Measurements from ENCODE around the gene SLC7A14. TPM values are rescaled to one million over a fixed set of nuclear protein-coding genes. Genes with fewer than 3 reads are reported as not detected.

SLC7A14 gene
- total and polyA plus RNA-seq, 2 of the 13 experiments (the other 11 are each of a cell fraction or from before 2014, with no cell fraction given), result not detected

DNA sequence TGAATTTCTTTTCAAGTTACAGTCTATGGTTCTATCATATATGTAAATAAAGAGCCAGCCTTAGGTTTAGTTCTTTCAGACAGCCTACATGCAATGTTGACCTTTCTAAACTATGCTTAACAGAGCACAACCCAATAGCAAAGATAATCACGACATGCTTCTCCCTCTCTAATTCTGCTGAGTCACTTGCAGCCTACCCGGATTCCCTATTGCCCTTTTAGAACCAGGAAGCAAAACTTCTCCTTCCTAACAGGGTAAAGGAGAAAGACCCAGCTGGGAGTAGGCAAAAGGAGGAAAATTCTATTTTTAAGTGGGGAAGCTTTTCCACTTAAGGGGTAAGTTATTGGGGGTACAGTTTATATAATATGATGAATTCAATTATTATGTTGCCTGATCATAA, 79.3 kb downstream of the SLC7A14 start:
- DNase-seq (ENCODE audit: low spot score) (peak; percentile 52), FAIRE-seq (no peak), ATAC-seq (peak; percentile 56; the same call in 2 of the 3 replicates)
- no peak overlapping the region for H3K4me3 ChIP-seq (replicated peaks in 1 of 3; ENCODE audit: insufficient read depth in 1 of 3, low read depth in 2 of 3, low read length in 3 of 3)
- no peaks in the 10 kb centered on the region for H3K9me3 ChIP-seq (ENCODE audit: low read length)
- no peaks in the 10 kb centered on the region for H3K36me3 ChIP-seq (replicated peaks in 1 of 2; ENCODE audit: control insufficient read depth in 1 of 2, insufficient read depth in 2 of 2, low read length in 2 of 2)
- no peak overlapping the region for H3K9ac ChIP-seq (ENCODE audit: insufficient read depth, low read depth, low read length)
- no TSS peak for BruUV-seq (replicated peaks)
- H3K4me1 ChIP-seq (ENCODE audit: insufficient read depth, low read length), result peaks cover 14% of the 10 kb centered on the region
- no peaks in the 10 kb centered on the region for H3K79me2 ChIP-seq (ENCODE audit: insufficient read depth, low read length)
- H3K27me3 ChIP-seq (ENCODE audit: control insufficient read depth in 1 of 2, insufficient read depth in 2 of 2, low read length in 2 of 2), result no peaks in the 10 kb centered on the region
- ChIA-PET POLR2A (no interaction called here), CTCF (ENCODE audit: low intra/inter-chr PET ratio, low total read pairs) (no interaction called here)
- H2AFZ ChIP-seq (ENCODE audit: low read length), result no peak overlapping the region
- intact Hi-C loops (cut with micrococcal nuclease; ENCODE audit: unreplicated experiment) (no loop called here), in situ Hi-C loops (cut with HindIII; ENCODE audit: extremely low pct_ligation_motif_present, low pct_unique_long_range_greater_than_20kb) (no loop called here)
- 5% methylated on average over 2 of the region's 2 CpGs for whole genome bisulfite sequencing (ENCODE audit: low lambda C conversion rate)
- no peak overlapping the region for H3K4me2 ChIP-seq (ENCODE audit: low read depth, low read length)
- H4K20me1 ChIP-seq (ENCODE audit: insufficient read depth, low read length), result no peaks in the 10 kb centered on the region
- no peak overlapping the region for H3K27ac ChIP-seq (ENCODE audit: extremely low read length, insufficient read depth, low read length)
- TF ChIP-seq NFE2L2 (IDR thresholded peaks at IDR 0.05; ENCODE audit: low read length) (peak; percentile 98), MAFF (IDR thresholded peaks at IDR 0.05; ENCODE audit: low read depth, low read length) (peak; percentile 74), ZNF614 (CRISPR knock-in tag; IDR thresholded peaks at IDR 0.05; ENCODE audit: borderline replicate concordance) (no peak), ZNF777 (CRISPR knock-in tag; IDR thresholded peaks at IDR 0.05) (no peak), PRPF4 (IDR thresholded peaks at IDR 0.05; ENCODE audit: low read depth, low read length, poor library complexity, severe bottlenecking) (no peak), GABPB1 (CRISPR knock-in tag; IDR thresholded peaks at IDR 0.05) (no peak), RARA (CRISPR knock-in tag; IDR thresholded peaks at IDR 0.05) (no peak), ZMYM2 (CRISPR knock-in tag; IDR thresholded peaks at IDR 0.05) (no peak), ELF3 (CRISPR knock-in tag; IDR thresholded peaks at IDR 0.05) (peak; percentile 57; the same call in 1 of the 2 replicates), ZNF709 (CRISPR knock-in tag; IDR thresholded peaks at IDR 0.05) (no peak), ZNF33B (CRISPR knock-in tag; IDR thresholded peaks at IDR 0.05) (no peak)
- TF ChIP-seq, protein P1, sequence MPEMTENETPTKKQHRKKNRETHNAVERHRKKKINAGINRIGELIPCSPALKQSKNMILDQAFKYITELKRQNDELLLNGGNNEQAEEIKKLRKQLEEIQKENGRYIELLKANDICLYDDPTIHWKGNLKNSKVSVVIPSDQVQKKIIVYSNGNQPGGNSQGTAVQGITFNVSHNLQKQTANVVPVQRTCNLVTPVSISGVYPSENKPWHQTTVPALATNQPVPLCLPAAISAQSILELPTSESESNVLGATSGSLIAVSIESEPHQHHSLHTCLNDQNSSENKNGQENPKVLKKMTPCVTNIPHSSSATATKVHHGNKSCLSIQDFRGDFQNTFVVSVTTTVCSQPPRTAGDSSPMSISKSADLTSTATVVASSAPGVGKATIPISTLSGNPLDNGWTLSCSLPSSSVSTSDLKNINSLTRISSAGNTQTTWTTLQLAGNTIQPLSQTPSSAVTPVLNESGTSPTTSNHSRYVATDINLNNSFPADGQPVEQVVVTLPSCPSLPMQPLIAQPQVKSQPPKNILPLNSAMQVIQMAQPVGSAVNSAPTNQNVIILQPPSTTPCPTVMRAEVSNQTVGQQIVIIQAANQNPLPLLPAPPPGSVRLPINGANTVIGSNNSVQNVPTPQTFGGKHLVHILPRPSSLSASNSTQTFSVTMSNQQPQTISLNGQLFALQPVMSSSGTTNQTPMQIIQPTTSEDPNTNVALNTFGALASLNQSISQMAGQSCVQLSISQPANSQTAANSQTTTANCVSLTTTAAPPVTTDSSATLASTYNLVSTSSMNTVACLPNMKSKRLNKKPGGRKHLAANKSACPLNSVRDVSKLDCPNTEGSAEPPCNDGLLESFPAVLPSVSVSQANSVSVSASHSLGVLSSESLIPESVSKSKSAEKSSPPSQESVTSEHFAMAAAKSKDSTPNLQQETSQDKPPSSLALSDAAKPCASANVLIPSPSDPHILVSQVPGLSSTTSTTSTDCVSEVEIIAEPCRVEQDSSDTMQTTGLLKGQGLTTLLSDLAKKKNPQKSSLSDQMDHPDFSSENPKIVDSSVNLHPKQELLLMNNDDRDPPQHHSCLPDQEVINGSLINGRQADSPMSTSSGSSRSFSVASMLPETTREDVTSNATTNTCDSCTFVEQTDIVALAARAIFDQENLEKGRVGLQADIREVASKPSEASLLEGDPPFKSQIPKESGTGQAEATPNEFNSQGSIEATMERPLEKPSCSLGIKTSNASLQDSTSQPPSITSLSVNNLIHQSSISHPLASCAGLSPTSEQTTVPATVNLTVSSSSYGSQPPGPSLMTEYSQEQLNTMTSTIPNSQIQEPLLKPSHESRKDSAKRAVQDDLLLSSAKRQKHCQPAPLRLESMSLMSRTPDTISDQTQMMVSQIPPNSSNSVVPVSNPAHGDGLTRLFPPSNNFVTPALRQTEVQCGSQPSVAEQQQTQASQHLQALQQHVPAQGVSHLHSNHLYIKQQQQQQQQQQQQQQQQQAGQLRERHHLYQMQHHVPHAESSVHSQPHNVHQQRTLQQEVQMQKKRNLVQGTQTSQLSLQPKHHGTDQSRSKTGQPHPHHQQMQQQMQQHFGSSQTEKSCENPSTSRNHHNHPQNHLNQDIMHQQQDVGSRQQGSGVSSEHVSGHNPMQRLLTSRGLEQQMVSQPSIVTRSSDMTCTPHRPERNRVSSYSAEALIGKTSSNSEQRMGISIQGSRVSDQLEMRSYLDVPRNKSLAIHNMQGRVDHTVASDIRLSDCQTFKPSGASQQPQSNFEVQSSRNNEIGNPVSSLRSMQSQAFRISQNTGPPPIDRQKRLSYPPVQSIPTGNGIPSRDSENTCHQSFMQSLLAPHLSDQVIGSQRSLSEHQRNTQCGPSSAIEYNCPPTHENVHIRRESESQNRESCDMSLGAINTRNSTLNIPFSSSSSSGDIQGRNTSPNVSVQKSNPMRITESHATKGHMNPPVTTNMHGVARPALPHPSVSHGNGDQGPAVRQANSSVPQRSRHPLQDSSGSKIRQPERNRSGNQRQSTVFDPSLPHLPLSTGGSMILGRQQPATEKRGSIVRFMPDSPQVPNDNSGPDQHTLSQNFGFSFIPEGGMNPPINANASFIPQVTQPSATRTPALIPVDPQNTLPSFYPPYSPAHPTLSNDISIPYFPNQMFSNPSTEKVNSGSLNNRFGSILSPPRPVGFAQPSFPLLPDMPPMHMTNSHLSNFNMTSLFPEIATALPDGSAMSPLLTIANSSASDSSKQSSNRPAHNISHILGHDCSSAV (CRISPR knock-in tag; IDR thresholded peaks at IDR 0.05; ENCODE audit: borderline replicate concordance), result no peak
- TF ChIP-seq, protein P2, sequence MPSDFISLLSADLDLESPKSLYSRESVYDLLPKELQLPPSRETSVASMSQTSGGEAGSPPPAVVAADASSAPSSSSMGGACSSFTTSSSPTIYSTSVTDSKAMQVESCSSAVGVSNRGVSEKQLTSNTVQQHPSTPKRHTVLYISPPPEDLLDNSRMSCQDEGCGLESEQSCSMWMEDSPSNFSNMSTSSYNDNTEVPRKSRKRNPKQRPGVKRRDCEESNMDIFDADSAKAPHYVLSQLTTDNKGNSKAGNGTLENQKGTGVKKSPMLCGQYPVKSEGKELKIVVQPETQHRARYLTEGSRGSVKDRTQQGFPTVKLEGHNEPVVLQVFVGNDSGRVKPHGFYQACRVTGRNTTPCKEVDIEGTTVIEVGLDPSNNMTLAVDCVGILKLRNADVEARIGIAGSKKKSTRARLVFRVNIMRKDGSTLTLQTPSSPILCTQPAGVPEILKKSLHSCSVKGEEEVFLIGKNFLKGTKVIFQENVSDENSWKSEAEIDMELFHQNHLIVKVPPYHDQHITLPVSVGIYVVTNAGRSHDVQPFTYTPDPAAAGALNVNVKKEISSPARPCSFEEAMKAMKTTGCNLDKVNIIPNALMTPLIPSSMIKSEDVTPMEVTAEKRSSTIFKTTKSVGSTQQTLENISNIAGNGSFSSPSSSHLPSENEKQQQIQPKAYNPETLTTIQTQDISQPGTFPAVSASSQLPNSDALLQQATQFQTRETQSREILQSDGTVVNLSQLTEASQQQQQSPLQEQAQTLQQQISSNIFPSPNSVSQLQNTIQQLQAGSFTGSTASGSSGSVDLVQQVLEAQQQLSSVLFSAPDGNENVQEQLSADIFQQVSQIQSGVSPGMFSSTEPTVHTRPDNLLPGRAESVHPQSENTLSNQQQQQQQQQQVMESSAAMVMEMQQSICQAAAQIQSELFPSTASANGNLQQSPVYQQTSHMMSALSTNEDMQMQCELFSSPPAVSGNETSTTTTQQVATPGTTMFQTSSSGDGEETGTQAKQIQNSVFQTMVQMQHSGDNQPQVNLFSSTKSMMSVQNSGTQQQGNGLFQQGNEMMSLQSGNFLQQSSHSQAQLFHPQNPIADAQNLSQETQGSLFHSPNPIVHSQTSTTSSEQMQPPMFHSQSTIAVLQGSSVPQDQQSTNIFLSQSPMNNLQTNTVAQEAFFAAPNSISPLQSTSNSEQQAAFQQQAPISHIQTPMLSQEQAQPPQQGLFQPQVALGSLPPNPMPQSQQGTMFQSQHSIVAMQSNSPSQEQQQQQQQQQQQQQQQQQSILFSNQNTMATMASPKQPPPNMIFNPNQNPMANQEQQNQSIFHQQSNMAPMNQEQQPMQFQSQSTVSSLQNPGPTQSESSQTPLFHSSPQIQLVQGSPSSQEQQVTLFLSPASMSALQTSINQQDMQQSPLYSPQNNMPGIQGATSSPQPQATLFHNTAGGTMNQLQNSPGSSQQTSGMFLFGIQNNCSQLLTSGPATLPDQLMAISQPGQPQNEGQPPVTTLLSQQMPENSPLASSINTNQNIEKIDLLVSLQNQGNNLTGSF (CRISPR knock-in tag; IDR thresholded peaks at IDR 0.05), result no peak
